ENCODE data around the gene TDRD3. TPM values are rescaled to one million over a fixed set of nuclear protein-coding genes. Genes with fewer than 3 reads are reported as not detected.
A peak's percentile ranks its signal among the peaks of the same experiment; 100 is the strongest.

TDRD3 gene
- total and polyA plus RNA-seq, 2 donors from 2014 or later: 14.9 to 42.2 TPM

DNA sequence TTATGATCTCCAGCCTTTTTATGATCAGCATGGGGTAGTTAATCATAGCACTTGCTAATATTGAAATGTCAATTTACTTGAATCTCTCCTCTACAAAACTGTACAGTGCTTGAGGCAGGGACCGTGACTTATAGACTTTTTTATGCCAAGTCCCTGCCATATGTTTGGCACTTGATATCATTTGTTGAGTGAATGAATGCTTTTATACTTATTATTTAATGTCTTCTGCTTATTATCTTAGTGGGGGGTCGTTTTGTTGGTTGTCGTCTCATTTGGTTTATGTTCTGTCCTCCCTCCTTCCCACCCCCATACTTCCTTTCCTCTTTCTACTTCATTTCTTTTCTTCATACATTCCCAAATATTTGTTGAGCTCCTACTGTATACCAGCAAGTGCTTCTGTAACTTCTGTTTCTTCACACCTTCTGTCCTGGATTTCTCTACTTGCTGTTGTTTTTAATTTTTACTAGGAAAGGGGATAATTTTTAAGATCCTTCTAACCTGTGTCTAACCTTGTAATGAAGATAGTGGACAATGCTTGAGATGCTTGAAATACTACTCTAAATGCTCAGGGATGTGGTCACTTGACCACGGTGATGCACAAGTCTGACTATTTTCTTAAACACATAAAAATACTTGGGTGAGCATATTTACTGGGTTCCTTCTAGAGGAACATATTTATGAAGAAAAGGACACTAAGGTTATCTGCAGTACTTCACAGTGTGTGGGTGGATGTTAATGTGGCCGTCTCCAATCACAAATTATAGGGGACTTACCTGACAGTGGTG, 223.8 kb downstream of the TDRD3 start:
- Histone ChIP-seq H3K36me3 (ENCODE audit: control insufficient read depth in 2 of 3, insufficient read depth in 3 of 3, low read length in 3 of 3) (no peaks in the 10 kb centered on the region), H3K9me3 (ENCODE audit: control insufficient read depth in 2 of 3, insufficient read depth in 1 of 3, low read length in 3 of 3) (no peaks in the 10 kb centered on the region), H3K4me3 (ENCODE audit: low read length in 3 of 3) (no peak overlapping the region), H3K9ac (ENCODE audit: low read length in 3 of 3) (no peak overlapping the region), H3K27me3 (ENCODE audit: control insufficient read depth, insufficient read depth, low read length) (no peaks in the 10 kb centered on the region), H3K4me1 (ENCODE audit: control insufficient read depth in 2 of 3, insufficient read depth in 2 of 3, low read depth in 1 of 3, low read length in 3 of 3) (no peaks in the 10 kb centered on the region), H3K27ac (ENCODE audit: low read depth in 2 of 2, low read length in 2 of 2) (no peak overlapping the region)
- TF ChIP-seq, protein P1, sequence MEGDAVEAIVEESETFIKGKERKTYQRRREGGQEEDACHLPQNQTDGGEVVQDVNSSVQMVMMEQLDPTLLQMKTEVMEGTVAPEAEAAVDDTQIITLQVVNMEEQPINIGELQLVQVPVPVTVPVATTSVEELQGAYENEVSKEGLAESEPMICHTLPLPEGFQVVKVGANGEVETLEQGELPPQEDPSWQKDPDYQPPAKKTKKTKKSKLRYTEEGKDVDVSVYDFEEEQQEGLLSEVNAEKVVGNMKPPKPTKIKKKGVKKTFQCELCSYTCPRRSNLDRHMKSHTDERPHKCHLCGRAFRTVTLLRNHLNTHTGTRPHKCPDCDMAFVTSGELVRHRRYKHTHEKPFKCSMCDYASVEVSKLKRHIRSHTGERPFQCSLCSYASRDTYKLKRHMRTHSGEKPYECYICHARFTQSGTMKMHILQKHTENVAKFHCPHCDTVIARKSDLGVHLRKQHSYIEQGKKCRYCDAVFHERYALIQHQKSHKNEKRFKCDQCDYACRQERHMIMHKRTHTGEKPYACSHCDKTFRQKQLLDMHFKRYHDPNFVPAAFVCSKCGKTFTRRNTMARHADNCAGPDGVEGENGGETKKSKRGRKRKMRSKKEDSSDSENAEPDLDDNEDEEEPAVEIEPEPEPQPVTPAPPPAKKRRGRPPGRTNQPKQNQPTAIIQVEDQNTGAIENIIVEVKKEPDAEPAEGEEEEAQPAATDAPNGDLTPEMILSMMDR (IDR thresholded peaks at IDR 0.05; ENCODE audit: borderline replicate concordance, extremely low read depth, insufficient read depth): no peak
- FAIRE-seq (no peak), DNase-seq (peak in 1 of 5 donors; percentile 12)
- intact Hi-C loops (cut with DNase I): no loop called here

DNA sequence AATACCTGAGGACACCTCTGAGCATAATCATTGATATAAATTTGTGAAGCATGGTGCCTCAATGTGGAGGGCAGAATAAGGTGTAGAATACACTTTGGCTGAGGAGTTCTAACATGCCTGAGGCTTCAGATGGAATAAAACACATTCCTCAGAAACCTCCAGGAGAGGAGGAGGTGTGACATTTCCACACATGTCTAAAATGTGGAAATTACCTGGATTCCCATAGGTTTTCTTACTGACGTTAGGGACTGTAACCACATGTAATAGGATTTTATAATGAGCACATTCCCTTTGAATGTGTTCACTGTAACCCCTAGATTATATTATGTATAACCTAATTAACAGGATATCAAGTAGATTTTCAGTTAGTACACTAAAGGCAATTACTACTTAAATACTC, 226.1 kb downstream of the TDRD3 start:
- intact Hi-C loops (cut with DNase I): no loop called here
- FAIRE-seq: no peak

More for the DNA sequence above, 226.1 kb downstream of the TDRD3 start:
- Histone ChIP-seq H3K4me1 (ENCODE audit: control insufficient read depth in 2 of 3, insufficient read depth in 2 of 3, low read depth in 1 of 3, low read length in 3 of 3) (no peaks in the 10 kb centered on the region), H3K27ac (ENCODE audit: low read depth in 2 of 2, low read length in 2 of 2) (no peak overlapping the region), H3K4me3 (ENCODE audit: low read length in 3 of 3) (no peak overlapping the region), H3K9me3 (ENCODE audit: control insufficient read depth in 2 of 3, insufficient read depth in 1 of 3, low read length in 3 of 3) (no peaks in the 10 kb centered on the region), H3K36me3 (ENCODE audit: control insufficient read depth in 2 of 3, insufficient read depth in 3 of 3, low read length in 3 of 3) (no peaks in the 10 kb centered on the region), H3K9ac (ENCODE audit: low read length in 3 of 3) (no peak overlapping the region), H3K27me3 (ENCODE audit: control insufficient read depth, insufficient read depth, low read length) (no peaks in the 10 kb centered on the region)
- DNase-seq: no peak
- TF ChIP-seq, protein P1 (IDR thresholded peaks at IDR 0.05; ENCODE audit: borderline replicate concordance, extremely low read depth, insufficient read depth): no peak

Other genes with a start within 250 kb of the TDRD3 start
- 2.0 TPM for gene DIAPH3, start 233.3 kb upstream of the TDRD3 start, total RNA-seq
- 2.7 TPM for gene DIAPH3, start 233.3 kb upstream of the TDRD3 start, polyA plus RNA-seq (ENCODE audit: insufficient read depth, low read depth, low replicate concordance)

Measured in kidney (tissue), 14 donors.